ENCODE data around the gene PRDM5. TPM values are rescaled to one million over a fixed set of nuclear protein-coding genes. Genes with fewer than 3 reads are reported as not detected.
A peak's percentile ranks its signal among the peaks of the same experiment; 100 is the strongest.

Gene PRDM5
- total and polyA plus RNA-seq, 5 experiments from 2014 or later = 0.74 to 3.8 (median 1.9) TPM

- Mint-ChIP-seq H3K27ac (peak overlapping the region in 1 of 10 donors; percentile 20), H3K4me3 (no peak overlapping the region), H3K9me3 (no peaks in the 10 kb centered on the region), H3K27me3 (peaks cover 0 to 1% (median 0%) of the 10 kb centered on the region in 5 donors), H3K36me3 (peaks cover 0 to 2% (median 0%) of the 10 kb centered on the region in 3 donors), H3K4me1 (peaks cover 0 to 7% (median 0%) of the 10 kb centered on the region in 4 donors)
- DNase-seq = no peak
- POLR2A ChIA-PET = no interaction called here
- ATAC-seq = no peak
Observed at GRCh38 chr4:120869613-120870278, 52.8 kb downstream of the PRDM5 start.

GRCh38 chr4:120867506-120867905 is 55.0 kb downstream of the PRDM5 start:
- POLR2A ChIA-PET = no interaction called here
- no peaks in the 10 kb centered on the region for H3K9me3 Mint-ChIP-seq
- DNase-seq = no peak

GRCh38 chr4:120865985-120866384 is 56.5 kb downstream of the PRDM5 start:
- Mint-ChIP-seq H3K9me3 (no peaks in the 10 kb centered on the region), H3K36me3 (peaks cover 0 to under 1% (median 0%) of the 10 kb centered on the region in 3 donors), H3K27ac (no peak overlapping the region), H3K27me3 (peaks cover 0 to 2% (median 0%) of the 10 kb centered on the region in 5 donors), H3K4me3 (no peak overlapping the region), H3K4me1 (peaks cover 0 to 5% (median 0%) of the 10 kb centered on the region in 4 donors)
- DNase-seq = no peak
- POLR2A ChIA-PET = no interaction called here
- ATAC-seq = no peak

More at GRCh38 chr4:120867506-120867905, 55.0 kb downstream of the PRDM5 start:
- ATAC-seq = no peak
- H3K4me3 Mint-ChIP-seq = no peak overlapping the region
- H3K27ac Mint-ChIP-seq = no peak overlapping the region
- peaks cover 0 to 5% (median 0%) of the 10 kb centered on the region in 4 donors for H3K4me1 Mint-ChIP-seq
- H3K36me3 Mint-ChIP-seq = peaks cover 0 to 2% (median 0%) of the 10 kb centered on the region in 3 donors
- H3K27me3 Mint-ChIP-seq = peaks cover 0 to 1% (median 0%) of the 10 kb centered on the region in 5 donors

- DNase-seq (no peak), ATAC-seq (no peak)
- Mint-ChIP-seq H3K36me3 (no peaks in the 10 kb centered on the region), H3K27me3 (peaks cover 0 to 2% (median 0%) of the 10 kb centered on the region in 5 donors), H3K4me1 (peaks cover 0 to 3% (median 0%) of the 10 kb centered on the region in 4 donors), H3K9me3 (no peaks in the 10 kb centered on the region), H3K27ac (no peak overlapping the region), H3K4me3 (no peak overlapping the region)
- POLR2A ChIA-PET = no interaction called here
Observed at GRCh38 chr4:120864969-120865368, 57.6 kb downstream of the PRDM5 start.

GRCh38 chr4:120862432-120862831 is 60.1 kb downstream of the PRDM5 start:
- Mint-ChIP-seq H3K27me3 (peaks cover 0 to 2% (median 0%) of the 10 kb centered on the region in 5 donors), H3K4me1 (peaks cover 0 to 2% (median 1%) of the 10 kb centered on the region in 4 donors), H3K4me3 (no peak overlapping the region), H3K27ac (no peak overlapping the region), H3K9me3 (no peaks in the 10 kb centered on the region), H3K36me3 (peaks cover 0 to 3% (median 0%) of the 10 kb centered on the region in 3 donors)
- no peak for DNase-seq
- POLR2A ChIA-PET = no interaction called here
- ATAC-seq = no peak

GRCh38 chr4:120861852-120862251 is 60.7 kb downstream of the PRDM5 start:
- POLR2A ChIA-PET = no interaction called here
- Mint-ChIP-seq H3K4me3 (no peak overlapping the region), H3K4me1 (peaks cover 0 to 6% (median 3%) of the 10 kb centered on the region in 4 donors), H3K27ac (no peak overlapping the region), H3K9me3 (no peaks in the 10 kb centered on the region), H3K36me3 (peaks cover 0 to 3% (median 0%) of the 10 kb centered on the region in 3 donors), H3K27me3 (peaks cover 0 to 2% (median 0%) of the 10 kb centered on the region in 5 donors)
- ATAC-seq (no peak), DNase-seq (no peak)

- Mint-ChIP-seq H3K27ac (no peak overlapping the region), H3K4me3 (no peak overlapping the region), H3K27me3 (peaks cover 0 to 2% (median 0%) of the 10 kb centered on the region in 5 donors), H3K36me3 (peaks cover 0 to 3% (median 0%) of the 10 kb centered on the region in 3 donors), H3K9me3 (no peaks in the 10 kb centered on the region), H3K4me1 (peaks cover 3 to 15% (median 11%) of the 10 kb centered on the region in 4 donors)
- DNase-seq = no peak
- POLR2A ChIA-PET = no interaction called here
- no peak for ATAC-seq
Observed at GRCh38 chr4:120858776-120859175, 63.8 kb downstream of the PRDM5 start.

GRCh38 chr4:120857312-120857711 is 65.2 kb downstream of the PRDM5 start:
- H3K4me1 Mint-ChIP-seq = peaks cover 3 to 15% (median 11%) of the 10 kb centered on the region in 4 donors
- ATAC-seq (no peak), DNase-seq (no peak)
- H3K4me3 Mint-ChIP-seq = no peak overlapping the region
- H3K9me3 Mint-ChIP-seq = no peaks in the 10 kb centered on the region
- peaks cover 0 to 2% (median 0%) of the 10 kb centered on the region in 5 donors for H3K27me3 Mint-ChIP-seq
- POLR2A ChIA-PET = no interaction called here
- H3K36me3 Mint-ChIP-seq = peaks cover 0 to 3% (median 0%) of the 10 kb centered on the region in 3 donors
- no peak overlapping the region for H3K27ac Mint-ChIP-seq

- H3K27ac Mint-ChIP-seq = peak overlapping the region in 2 of 10 donors; percentile 7 to 49
- H3K27me3 Mint-ChIP-seq = no peaks in the 10 kb centered on the region
- POLR2A ChIA-PET = no interaction called here
- no peaks in the 10 kb centered on the region for H3K9me3 Mint-ChIP-seq
- H3K4me1 Mint-ChIP-seq = peaks cover 3 to 15% (median 11%) of the 10 kb centered on the region in 4 donors
- ATAC-seq (no peak), DNase-seq (no peak)
- peaks cover 0 to 4% (median 0%) of the 10 kb centered on the region in 3 donors for H3K36me3 Mint-ChIP-seq
- H3K4me3 Mint-ChIP-seq = no peak overlapping the region
Observed at GRCh38 chr4:120856294-120856693, 66.2 kb downstream of the PRDM5 start.

- Mint-ChIP-seq H3K4me3 (no peak overlapping the region), H3K4me1 (peaks cover 3 to 15% (median 11%) of the 10 kb centered on the region in 4 donors), H3K27me3 (no peaks in the 10 kb centered on the region), H3K27ac (no peak overlapping the region), H3K9me3 (no peaks in the 10 kb centered on the region), H3K36me3 (peaks cover 0 to 7% (median 4%) of the 10 kb centered on the region in 3 donors)
- DNase-seq (no peak), ATAC-seq (no peak)
- POLR2A ChIA-PET = no interaction called here
Observed at GRCh38 chr4:120855307-120856001, 67.1 kb downstream of the PRDM5 start.

GRCh38 chr4:120853161-120853935 is 69.2 kb downstream of the PRDM5 start:
- peaks cover 0 to 10% (median 4%) of the 10 kb centered on the region in 3 donors for H3K36me3 Mint-ChIP-seq
- H3K27ac Mint-ChIP-seq = no peak overlapping the region
- DNase-seq (no peak), ATAC-seq (no peak)
- no peaks in the 10 kb centered on the region for H3K9me3 Mint-ChIP-seq
- peaks cover 3 to 15% (median 11%) of the 10 kb centered on the region in 4 donors for H3K4me1 Mint-ChIP-seq
- H3K4me3 Mint-ChIP-seq = no peak overlapping the region
- POLR2A ChIA-PET = no interaction called here
- H3K27me3 Mint-ChIP-seq = no peaks in the 10 kb centered on the region

GRCh38 chr4:120850018-120850599 is 72.4 kb downstream of the PRDM5 start:
- no peak overlapping the region for H3K4me3 Mint-ChIP-seq
- peaks cover 0 to 10% (median 10%) of the 10 kb centered on the region in 3 donors for H3K36me3 Mint-ChIP-seq
- H3K9me3 Mint-ChIP-seq = no peaks in the 10 kb centered on the region
- H3K27me3 Mint-ChIP-seq = no peaks in the 10 kb centered on the region
- no peak overlapping the region for H3K27ac Mint-ChIP-seq
- H3K4me1 Mint-ChIP-seq = peaks cover 0 to 8% (median under 1%) of the 10 kb centered on the region in 4 donors
- POLR2A ChIA-PET = no interaction called here
- DNase-seq (no peak), ATAC-seq (no peak)
